ENCODE results near the gene CCNT2. TPM values are rescaled to one million over a fixed set of nuclear protein-coding genes. Genes with fewer than 3 reads are reported as not detected.
"Not testable (repeated sequence)": the region's sequence is repeated elsewhere in the genome, so short reads cannot be mapped to it uniquely, and the experiment has no call there.

Gene CCNT2
- polyA plus RNA-seq, 1 donor = 46.9 TPM

DNA sequence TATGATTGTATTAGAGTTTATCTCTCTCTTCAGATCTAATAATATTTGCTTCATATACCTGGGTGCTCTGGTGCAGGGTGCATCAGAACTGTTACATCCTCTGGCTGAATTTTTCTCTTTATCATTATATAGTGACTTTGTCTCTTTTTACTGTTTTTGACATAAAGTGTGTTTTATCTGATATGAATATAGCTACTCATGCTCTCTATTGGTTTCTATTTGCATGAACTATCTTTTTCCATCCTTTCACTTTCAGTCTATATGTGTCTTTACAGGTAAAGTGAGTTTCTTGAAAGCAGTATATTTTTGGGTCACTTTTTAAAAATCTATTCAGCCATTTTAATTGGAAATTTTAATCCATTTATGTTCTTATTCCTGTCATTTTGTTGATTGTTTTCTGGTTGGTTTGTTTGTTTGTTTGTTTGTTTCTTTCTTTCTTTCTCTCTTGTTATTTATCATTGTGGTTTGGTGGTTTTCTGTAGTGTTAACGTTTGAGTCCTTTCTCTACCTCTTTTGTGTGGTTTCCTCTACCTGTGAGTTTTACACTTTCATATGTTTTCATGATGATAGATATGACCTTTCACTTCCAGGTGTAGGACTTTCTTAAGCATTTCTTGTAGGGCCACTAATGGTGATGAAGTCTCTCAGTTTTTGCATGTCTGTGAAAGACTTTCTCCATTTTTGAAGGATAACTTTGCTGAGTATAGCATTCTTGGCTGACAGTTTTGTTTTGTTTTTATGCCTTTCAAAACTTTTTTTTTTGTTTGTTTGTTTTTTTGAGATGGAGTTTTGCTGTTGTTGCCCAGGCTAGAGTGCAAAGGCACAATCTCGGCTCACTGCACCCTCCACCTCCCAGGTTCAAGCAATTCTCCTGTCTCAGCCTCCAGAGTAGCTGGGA, 54.9 kb downstream of the CCNT2 start:
- no peak for DNase-seq
- WGBS (ENCODE audit: insufficient coverage, low lambda C conversion rate) = no CpG with 5 or more reads among the region's 2 CpGs
- H3K27ac ChIP-seq (ENCODE audit: low read length) = no peak overlapping the region
- no peaks in the 10 kb centered on the region for H3K4me1 ChIP-seq (ENCODE audit: control insufficient read depth, insufficient read depth, low read length)
- peaks cover 20% of the 10 kb centered on the region for H3K9me3 ChIP-seq (ENCODE audit: control insufficient read depth, low read depth, low read length)
- H3K36me3 ChIP-seq (ENCODE audit: control insufficient read depth, insufficient read depth, low read length) = no peaks in the 10 kb centered on the region
- H3K27me3 ChIP-seq (ENCODE audit: control insufficient read depth, insufficient read depth, low read length) = no peaks in the 10 kb centered on the region
- H3K4me3 ChIP-seq (ENCODE audit: low read length) = no peak overlapping the region

DNA sequence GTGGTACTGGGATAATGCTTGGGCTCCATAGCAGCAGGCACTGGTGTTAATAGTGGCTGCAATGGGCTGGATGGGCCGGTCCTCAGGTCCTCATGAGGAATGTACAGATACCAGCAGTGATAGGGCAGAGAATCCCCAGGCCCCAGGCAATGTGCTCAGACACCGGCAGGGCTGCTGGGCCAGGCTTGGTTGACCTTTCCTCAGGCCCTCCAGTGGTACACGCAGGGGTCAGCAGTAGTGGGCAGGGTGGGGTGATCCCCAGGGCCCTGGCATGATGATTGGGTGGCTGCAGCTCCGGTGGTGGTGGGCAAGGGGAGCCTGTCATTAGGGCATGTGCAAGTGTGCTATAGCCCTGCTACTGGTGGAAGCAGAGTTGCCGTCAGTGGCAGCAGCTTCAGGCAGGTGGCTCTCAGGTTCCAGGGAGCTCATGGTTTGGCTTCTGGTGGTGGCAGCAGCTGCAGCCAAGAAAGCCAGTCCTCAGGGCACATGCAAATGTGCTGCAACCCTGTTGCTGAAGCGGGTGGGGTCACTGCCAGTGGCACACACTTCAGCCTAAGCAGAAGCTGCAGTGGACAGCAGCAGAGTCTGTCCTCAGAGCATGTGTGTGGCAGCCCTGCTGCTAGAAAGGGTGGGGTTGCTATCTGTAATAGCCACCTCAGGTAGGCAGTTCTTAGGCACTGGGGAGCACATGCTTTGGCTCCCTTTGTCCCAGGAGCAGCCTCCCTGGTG, 56.8 kb downstream of the CCNT2 start:
- Histone ChIP-seq H3K4me1 (ENCODE audit: control insufficient read depth, insufficient read depth, low read length) (no peaks in the 10 kb centered on the region), H3K36me3 (ENCODE audit: control insufficient read depth, insufficient read depth, low read length) (no peaks in the 10 kb centered on the region), H3K27ac (ENCODE audit: low read length) (no peak overlapping the region), H3K27me3 (ENCODE audit: control insufficient read depth, insufficient read depth, low read length) (no peaks in the 10 kb centered on the region), H3K4me3 (ENCODE audit: low read length) (no peak overlapping the region), H3K9me3 (ENCODE audit: control insufficient read depth, low read depth, low read length) (peaks cover 14% of the 10 kb centered on the region)
- DNase-seq = no peak
- WGBS (ENCODE audit: insufficient coverage, low lambda C conversion rate) = no CpG with 5 or more reads among the region's 6 CpGs

DNA sequence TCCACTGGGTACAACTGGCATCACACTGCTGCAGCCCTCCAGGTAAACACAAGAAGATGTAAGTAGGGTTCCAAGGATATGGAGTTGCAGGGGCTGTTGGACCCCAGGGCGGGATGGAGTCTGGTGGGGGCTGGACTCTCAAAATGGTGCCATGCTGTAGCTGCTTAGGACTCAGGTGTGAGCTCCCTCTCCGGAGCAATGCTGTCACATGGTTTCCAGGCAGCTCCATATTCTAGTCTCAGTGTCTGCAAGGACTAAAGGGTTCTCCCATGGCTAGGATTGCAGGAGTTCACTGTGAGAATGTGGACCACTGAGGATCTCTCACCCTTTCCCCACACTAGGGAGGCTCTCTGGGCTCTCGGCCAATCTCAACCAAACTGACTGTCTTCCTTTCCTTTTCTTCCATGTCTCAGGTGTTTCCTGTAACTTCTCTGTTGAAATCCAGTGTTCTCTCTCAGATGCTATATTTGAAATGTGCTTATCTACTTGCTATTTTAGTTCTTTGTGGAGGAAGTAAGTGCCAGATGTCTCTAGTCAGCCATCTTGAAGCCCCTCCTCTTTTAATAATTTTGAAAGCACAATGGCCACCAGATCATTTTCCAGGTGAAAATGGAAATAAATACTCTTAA, 57.6 kb downstream of the CCNT2 start:
- Histone ChIP-seq H3K36me3 (ENCODE audit: control insufficient read depth, insufficient read depth, low read length) (no peaks in the 10 kb centered on the region), H3K4me1 (ENCODE audit: control insufficient read depth, insufficient read depth, low read length) (no peaks in the 10 kb centered on the region), H3K27me3 (ENCODE audit: control insufficient read depth, insufficient read depth, low read length) (no peaks in the 10 kb centered on the region), H3K4me3 (ENCODE audit: low read length) (no peak overlapping the region), H3K27ac (ENCODE audit: low read length) (no peak overlapping the region), H3K9me3 (ENCODE audit: control insufficient read depth, low read depth, low read length) (peaks cover 14% of the 10 kb centered on the region)
- no CpG with 5 or more reads among the region's 3 CpGs for WGBS (ENCODE audit: insufficient coverage, low lambda C conversion rate)
- DNase-seq = no peak

DNA sequence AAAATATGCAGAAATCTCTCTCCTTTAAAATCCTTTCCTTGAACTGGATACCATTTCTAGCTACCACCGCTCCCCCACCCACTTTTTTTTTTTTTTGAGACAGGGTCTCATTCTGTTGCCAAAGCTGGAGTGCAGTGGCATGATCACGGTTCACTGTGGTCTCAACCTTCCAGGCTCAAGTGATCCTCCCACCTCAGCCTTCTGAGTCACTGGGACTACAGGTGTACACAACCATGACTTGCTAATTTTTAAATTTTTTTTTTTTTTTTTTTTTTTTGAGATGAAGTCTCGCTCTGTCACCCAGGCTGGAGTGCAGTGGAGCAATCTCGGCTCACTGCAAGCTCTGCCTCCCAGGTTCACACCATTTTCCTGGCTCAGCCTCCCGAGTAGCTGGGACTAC, 58.5 kb downstream of the CCNT2 start:
- not testable (repeated sequence) for H3K27ac ChIP-seq (ENCODE audit: low read length); H3K4me3 ChIP-seq (ENCODE audit: low read length); H3K27me3 ChIP-seq (ENCODE audit: control insufficient read depth, insufficient read depth, low read length); H3K4me1 ChIP-seq (ENCODE audit: control insufficient read depth, insufficient read depth, low read length); DNase-seq; H3K36me3 ChIP-seq (ENCODE audit: control insufficient read depth, insufficient read depth, low read length)
- no CpG with 5 or more reads among the region's 5 CpGs for WGBS (ENCODE audit: insufficient coverage, low lambda C conversion rate)
- peaks cover 14% of the 10 kb centered on the region for H3K9me3 ChIP-seq (ENCODE audit: control insufficient read depth, low read depth, low read length)

DNA sequence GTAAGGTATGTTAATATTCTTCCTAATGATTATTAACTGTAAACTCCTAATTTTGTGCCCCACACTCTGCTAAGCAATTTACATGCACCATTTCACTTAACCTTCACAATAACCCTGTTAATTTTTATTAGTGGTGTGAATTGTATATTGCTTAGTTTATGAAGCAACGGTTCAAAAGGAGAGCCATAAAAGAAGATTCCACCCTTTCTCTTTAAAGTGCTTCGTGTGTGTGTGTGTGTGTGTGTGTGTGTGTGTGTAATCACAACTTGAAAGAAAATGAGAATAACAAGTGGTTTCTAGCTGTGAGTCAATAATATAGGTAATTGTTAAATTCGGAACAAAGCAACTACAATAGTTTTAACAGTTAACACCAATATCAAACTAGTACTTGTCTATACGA, 60.6 kb downstream of the CCNT2 start:
- no peaks in the 10 kb centered on the region for H3K36me3 ChIP-seq (ENCODE audit: control insufficient read depth, insufficient read depth, low read length)
- H3K9me3 ChIP-seq (ENCODE audit: control insufficient read depth, low read depth, low read length) = peaks cover 4% of the 10 kb centered on the region
- DNase-seq = peak; percentile 50 to 80
- no peak overlapping the region for H3K4me3 ChIP-seq (ENCODE audit: low read length)
- WGBS (ENCODE audit: insufficient coverage, low lambda C conversion rate) = 40% methylated on average over 1 of the region's 4 CpGs
- no peak overlapping the region for H3K27ac ChIP-seq (ENCODE audit: low read length)
- H3K4me1 ChIP-seq (ENCODE audit: control insufficient read depth, insufficient read depth, low read length) = no peaks in the 10 kb centered on the region
- no peaks in the 10 kb centered on the region for H3K27me3 ChIP-seq (ENCODE audit: control insufficient read depth, insufficient read depth, low read length)

DNA sequence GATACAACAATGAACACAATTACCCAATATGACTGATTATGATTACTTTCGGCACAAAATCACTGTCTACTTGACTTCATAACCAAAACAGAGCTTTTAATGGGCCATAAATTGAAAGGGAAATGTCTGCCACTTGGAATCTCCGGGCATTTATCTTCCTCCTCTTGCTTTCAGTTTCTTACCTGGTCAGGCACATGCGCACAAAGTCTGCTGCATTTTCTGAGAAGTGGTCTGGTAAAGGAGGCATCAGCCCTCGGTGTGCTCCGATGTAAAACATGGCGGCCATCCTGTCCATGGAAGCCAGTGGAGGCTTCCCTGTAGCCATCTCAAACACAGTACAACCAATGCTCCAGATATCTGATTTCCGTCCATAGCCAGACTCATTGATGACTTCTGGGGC, 62.0 kb downstream of the CCNT2 start:
- WGBS (ENCODE audit: insufficient coverage, low lambda C conversion rate) = no CpG with 5 or more reads among the region's 7 CpGs
- H3K9me3 ChIP-seq (ENCODE audit: control insufficient read depth, low read depth, low read length) = no peaks in the 10 kb centered on the region
- no peak for DNase-seq
- no peaks in the 10 kb centered on the region for H3K36me3 ChIP-seq (ENCODE audit: control insufficient read depth, insufficient read depth, low read length)
- H3K4me3 ChIP-seq (ENCODE audit: low read length) = no peak overlapping the region
- no peaks in the 10 kb centered on the region for H3K27me3 ChIP-seq (ENCODE audit: control insufficient read depth, insufficient read depth, low read length)
- no peak overlapping the region for H3K27ac ChIP-seq (ENCODE audit: low read length)
- H3K4me1 ChIP-seq (ENCODE audit: control insufficient read depth, insufficient read depth, low read length) = no peaks in the 10 kb centered on the region

DNA sequence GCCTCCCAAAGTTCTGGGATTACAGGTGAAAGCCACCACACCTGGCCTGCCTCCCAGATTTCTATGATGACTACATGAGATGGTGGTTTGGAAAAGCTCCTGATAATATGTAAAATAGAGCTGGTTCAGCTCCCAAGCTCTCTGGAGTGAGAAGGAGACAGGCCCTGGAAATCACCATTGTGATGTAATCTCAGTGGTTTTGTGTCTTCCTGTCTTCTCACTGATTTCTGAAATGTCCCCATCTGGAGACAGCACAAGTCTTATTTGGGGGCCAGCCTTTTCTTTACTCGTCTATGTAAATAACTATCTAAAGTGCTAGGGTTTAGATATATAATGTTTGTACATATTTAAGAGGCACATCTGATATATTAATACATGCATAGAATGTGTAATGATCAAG, 64.0 kb downstream of the CCNT2 start:
- WGBS (ENCODE audit: insufficient coverage, low lambda C conversion rate) = no CpG with 5 or more reads among the region's 1 CpG
- Histone ChIP-seq H3K4me1 (ENCODE audit: control insufficient read depth, insufficient read depth, low read length) (no peaks in the 10 kb centered on the region), H3K27me3 (ENCODE audit: control insufficient read depth, insufficient read depth, low read length) (no peaks in the 10 kb centered on the region), H3K9me3 (ENCODE audit: control insufficient read depth, low read depth, low read length) (no peaks in the 10 kb centered on the region), H3K27ac (ENCODE audit: low read length) (no peak overlapping the region), H3K4me3 (ENCODE audit: low read length) (no peak overlapping the region), H3K36me3 (ENCODE audit: control insufficient read depth, insufficient read depth, low read length) (no peaks in the 10 kb centered on the region)
- DNase-seq = no peak

DNA sequence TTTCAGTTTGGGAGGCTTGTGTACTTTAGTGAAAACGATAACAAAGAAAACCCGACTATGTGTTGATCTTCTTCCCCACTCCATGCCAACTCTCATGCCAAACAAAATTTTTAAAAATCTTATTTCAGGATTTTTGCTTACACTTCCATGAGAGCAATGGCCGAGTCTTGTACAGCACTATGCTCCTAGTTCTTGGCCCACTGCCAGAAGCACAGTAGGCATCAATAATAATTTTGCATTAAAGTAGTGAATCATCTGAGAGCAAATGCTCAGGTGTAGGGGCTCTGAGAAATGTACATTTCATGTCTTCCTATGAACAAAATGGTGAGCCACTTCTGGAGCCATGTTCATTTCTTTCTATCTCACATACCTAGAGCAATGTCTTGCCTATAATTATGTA, 66.4 kb downstream of the CCNT2 start:
- WGBS (ENCODE audit: insufficient coverage, low lambda C conversion rate) = 100% methylated on average over 1 of the region's 3 CpGs
- Histone ChIP-seq H3K27me3 (ENCODE audit: control insufficient read depth, insufficient read depth, low read length) (no peaks in the 10 kb centered on the region), H3K9me3 (ENCODE audit: control insufficient read depth, low read depth, low read length) (no peaks in the 10 kb centered on the region), H3K4me1 (ENCODE audit: control insufficient read depth, insufficient read depth, low read length) (no peaks in the 10 kb centered on the region), H3K36me3 (ENCODE audit: control insufficient read depth, insufficient read depth, low read length) (no peaks in the 10 kb centered on the region), H3K27ac (ENCODE audit: low read length) (no peak overlapping the region), H3K4me3 (ENCODE audit: low read length) (no peak overlapping the region)
- no peak for DNase-seq

DNA sequence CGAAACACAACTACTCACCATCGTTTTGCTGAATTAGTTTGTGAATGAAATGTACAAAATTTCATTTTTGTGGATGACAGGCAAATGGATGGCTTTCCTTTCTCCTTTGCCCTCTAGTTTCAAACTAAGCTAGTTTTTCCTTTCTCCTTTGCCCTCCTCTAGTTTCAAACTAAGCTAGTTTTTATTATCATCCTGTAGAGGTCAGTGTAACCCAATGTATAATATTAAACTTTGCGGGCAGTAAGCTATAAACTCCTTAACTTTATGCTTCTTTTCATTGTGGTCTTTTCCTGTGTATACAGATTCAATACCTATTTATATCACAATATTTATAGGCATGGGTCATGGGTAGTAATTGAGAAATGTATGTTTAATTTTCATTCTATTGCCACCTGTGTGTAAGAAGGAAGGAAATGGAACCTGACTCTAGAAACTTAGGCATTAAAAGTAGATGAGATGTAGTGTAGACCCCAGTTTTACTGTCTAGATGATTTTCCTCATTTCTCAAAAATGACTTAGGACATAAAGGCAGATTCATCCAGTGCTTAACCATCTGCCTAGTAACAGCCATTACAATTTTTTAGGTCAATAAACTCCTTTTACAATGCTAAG, 70.5 kb downstream of the CCNT2 start:
- peak in 1 of 2 donors; percentile 21 for DNase-seq
- H3K4me3 ChIP-seq (ENCODE audit: low read length) = no peak overlapping the region
- no peaks in the 10 kb centered on the region for H3K27me3 ChIP-seq (ENCODE audit: control insufficient read depth, insufficient read depth, low read length)
- no peaks in the 10 kb centered on the region for H3K9me3 ChIP-seq (ENCODE audit: control insufficient read depth, low read depth, low read length)
- no peaks in the 10 kb centered on the region for H3K36me3 ChIP-seq (ENCODE audit: control insufficient read depth, insufficient read depth, low read length)
- WGBS (ENCODE audit: insufficient coverage, low lambda C conversion rate) = no CpG with 5 or more reads among the region's 3 CpGs
- H3K27ac ChIP-seq (ENCODE audit: low read length) = no peak overlapping the region
- no peaks in the 10 kb centered on the region for H3K4me1 ChIP-seq (ENCODE audit: control insufficient read depth, insufficient read depth, low read length)

DNA sequence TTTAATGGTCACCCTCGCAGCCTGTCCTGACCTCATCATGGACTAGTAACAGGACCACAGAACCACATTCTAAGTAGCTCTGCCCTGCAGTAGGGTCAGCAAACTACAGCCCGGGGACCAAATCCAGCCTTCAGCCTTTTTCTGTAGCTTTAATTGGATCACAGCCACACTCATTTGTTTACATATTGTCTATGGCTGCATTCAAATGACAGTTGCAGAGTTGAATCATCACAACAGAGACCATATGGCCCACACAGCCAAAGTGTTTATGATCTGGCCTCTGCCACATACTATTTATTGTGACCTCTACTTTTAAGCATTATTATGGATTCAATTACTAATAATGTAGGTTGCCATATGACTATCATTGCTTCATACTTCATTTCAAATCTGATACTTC, 80.9 kb downstream of the CCNT2 start:
- Histone ChIP-seq H3K4me3 (ENCODE audit: low read length) (no peak overlapping the region), H3K4me1 (ENCODE audit: control insufficient read depth, insufficient read depth, low read length) (no peaks in the 10 kb centered on the region), H3K27me3 (ENCODE audit: control insufficient read depth, insufficient read depth, low read length) (peaks cover 2% of the 10 kb centered on the region), H3K9me3 (ENCODE audit: control insufficient read depth, low read depth, low read length) (no peaks in the 10 kb centered on the region), H3K27ac (ENCODE audit: low read length) (no peak overlapping the region), H3K36me3 (ENCODE audit: control insufficient read depth, insufficient read depth, low read length) (no peaks in the 10 kb centered on the region)
- 100% methylated on average over 1 of the region's 2 CpGs for WGBS (ENCODE audit: insufficient coverage, low lambda C conversion rate)
- DNase-seq = no peak

Measured in large intestine (tissue), 3 donors.